GM23338 (cell line): ENCODE data around the gene LARGE1.

Experiments
- TF ChIP-seq, protein P1 (sequence below): fragments of 250-450 bp; sonication (Bioruptor Pico); IDR thresholded peaks from 2 replicates; pipeline ENCODE4 v1.5.0; 2020; ENCODE audit warnings: mild to moderate bottlenecking, moderate library complexity
- TF ChIP-seq, protein P2 (sequence below), 2 experiments: fragments of 200-600 bp in 1 of 2; sonication (generic) in 1 of 2; conservative IDR thresholded peaks; 2 replicates each; pipeline versions ENCODE4 v1.5.1 to v1.6.1; 2016 to 2017; ENCODE audit warnings: antibody characterized with exemption in 2 of 2, low read depth in 2 of 2, mild to moderate bottlenecking in 2 of 2, moderate library complexity in 1 of 2

DNA sequence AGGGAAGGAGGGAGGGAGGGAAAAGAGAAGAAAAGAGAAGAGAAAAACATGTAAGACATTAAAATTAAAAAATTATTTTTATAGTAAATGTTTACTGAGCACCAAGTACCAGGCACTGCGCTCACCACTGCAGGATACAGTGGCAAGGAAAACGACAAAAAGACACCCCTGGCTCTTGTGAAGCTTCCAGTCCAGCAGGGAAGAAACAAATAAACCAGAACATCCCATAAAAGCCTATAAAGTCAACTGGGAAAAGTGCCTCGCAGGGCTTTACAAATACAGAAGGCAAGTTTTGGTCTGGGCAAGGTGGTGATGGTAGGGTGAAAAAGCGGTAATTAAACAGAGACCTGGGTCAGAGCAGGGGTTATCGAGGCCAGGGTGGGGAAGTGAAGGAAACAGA lies 33.6 kb downstream of the LARGE1 start:
- TF ChIP-seq, protein P1, sequence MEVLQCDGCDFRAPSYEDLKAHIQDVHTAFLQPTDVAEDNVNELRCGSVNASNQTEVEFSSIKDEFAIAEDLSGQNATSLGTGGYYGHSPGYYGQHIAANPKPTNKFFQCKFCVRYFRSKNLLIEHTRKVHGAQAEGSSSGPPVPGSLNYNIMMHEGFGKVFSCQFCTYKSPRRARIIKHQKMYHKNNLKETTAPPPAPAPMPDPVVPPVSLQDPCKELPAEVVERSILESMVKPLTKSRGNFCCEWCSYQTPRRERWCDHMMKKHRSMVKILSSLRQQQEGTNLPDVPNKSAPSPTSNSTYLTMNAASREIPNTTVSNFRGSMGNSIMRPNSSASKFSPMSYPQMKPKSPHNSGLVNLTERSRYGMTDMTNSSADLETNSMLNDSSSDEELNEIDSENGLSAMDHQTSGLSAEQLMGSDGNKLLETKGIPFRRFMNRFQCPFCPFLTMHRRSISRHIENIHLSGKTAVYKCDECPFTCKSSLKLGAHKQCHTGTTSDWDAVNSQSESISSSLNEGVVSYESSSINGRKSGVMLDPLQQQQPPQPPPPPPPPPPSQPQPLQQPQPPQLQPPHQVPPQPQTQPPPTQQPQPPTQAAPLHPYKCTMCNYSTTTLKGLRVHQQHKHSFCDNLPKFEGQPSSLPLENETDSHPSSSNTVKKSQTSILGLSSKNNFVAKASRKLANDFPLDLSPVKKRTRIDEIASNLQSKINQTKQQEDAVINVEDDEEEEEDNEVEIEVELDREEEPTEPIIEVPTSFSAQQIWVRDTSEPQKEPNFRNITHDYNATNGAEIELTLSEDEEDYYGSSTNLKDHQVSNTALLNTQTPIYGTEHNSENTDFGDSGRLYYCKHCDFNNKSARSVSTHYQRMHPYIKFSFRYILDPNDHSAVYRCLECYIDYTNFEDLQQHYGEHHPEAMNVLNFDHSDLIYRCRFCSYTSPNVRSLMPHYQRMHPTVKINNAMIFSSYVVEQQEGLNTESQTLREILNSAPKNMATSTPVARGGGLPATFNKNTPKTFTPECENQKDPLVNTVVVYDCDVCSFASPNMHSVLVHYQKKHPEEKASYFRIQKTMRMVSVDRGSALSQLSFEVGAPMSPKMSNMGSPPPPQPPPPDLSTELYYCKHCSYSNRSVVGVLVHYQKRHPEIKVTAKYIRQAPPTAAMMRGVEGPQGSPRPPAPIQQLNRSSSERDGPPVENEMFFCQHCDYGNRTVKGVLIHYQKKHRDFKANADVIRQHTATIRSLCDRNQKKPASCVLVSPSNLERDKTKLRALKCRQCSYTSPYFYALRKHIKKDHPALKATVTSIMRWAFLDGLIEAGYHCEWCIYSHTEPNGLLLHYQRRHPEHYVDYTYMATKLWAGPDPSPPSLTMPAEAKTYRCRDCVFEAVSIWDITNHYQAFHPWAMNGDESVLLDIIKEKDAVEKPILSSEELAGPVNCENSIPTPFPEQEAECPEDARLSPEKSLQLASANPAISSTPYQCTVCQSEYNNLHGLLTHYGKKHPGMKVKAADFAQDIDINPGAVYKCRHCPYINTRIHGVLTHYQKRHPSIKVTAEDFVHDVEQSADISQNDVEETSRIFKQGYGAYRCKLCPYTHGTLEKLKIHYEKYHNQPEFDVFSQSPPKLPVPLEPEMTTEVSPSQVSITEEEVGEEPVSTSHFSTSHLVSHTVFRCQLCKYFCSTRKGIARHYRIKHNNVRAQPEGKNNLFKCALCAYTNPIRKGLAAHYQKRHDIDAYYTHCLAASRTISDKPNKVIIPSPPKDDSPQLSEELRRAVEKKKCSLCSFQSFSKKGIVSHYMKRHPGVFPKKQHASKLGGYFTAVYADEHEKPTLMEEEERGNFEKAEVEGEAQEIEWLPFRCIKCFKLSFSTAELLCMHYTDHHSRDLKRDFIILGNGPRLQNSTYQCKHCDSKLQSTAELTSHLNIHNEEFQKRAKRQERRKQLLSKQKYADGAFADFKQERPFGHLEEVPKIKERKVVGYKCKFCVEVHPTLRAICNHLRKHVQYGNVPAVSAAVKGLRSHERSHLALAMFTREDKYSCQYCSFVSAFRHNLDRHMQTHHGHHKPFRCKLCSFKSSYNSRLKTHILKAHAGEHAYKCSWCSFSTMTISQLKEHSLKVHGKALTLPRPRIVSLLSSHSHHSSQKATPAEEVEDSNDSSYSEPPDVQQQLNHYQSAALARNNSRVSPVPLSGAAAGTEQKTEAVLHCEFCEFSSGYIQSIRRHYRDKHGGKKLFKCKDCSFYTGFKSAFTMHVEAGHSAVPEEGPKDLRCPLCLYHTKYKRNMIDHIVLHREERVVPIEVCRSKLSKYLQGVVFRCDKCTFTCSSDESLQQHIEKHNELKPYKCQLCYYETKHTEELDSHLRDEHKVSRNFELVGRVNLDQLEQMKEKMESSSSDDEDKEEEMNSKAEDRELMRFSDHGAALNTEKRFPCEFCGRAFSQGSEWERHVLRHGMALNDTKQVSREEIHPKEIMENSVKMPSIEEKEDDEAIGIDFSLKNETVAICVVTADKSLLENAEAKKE (CRISPR knock-in tag) = no peak
- TF ChIP-seq, protein P2, sequence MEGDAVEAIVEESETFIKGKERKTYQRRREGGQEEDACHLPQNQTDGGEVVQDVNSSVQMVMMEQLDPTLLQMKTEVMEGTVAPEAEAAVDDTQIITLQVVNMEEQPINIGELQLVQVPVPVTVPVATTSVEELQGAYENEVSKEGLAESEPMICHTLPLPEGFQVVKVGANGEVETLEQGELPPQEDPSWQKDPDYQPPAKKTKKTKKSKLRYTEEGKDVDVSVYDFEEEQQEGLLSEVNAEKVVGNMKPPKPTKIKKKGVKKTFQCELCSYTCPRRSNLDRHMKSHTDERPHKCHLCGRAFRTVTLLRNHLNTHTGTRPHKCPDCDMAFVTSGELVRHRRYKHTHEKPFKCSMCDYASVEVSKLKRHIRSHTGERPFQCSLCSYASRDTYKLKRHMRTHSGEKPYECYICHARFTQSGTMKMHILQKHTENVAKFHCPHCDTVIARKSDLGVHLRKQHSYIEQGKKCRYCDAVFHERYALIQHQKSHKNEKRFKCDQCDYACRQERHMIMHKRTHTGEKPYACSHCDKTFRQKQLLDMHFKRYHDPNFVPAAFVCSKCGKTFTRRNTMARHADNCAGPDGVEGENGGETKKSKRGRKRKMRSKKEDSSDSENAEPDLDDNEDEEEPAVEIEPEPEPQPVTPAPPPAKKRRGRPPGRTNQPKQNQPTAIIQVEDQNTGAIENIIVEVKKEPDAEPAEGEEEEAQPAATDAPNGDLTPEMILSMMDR (conservative IDR thresholded peaks at IDR 0.05; ENCODE audit: low read depth in 2 of 2) = no peak
